GM19351 (cell line): ENCODE measurements around the gene FAM98C.
"Not testable (repeated sequence)": the region's sequence is repeated elsewhere in the genome, so short reads cannot be mapped to it uniquely, and the experiment has no call there.

ENCODE experiments used
- ATAC-seq: cut with Tn5 transposase; IDR thresholded peaks from one replicate; pipeline ENCODE4 v1.9.1; 2021; ENCODE audit warnings: mild to moderate bottlenecking, moderate library complexity; ENCODE audit not compliant: unreplicated experiment

The FAM98C gene

DNA sequence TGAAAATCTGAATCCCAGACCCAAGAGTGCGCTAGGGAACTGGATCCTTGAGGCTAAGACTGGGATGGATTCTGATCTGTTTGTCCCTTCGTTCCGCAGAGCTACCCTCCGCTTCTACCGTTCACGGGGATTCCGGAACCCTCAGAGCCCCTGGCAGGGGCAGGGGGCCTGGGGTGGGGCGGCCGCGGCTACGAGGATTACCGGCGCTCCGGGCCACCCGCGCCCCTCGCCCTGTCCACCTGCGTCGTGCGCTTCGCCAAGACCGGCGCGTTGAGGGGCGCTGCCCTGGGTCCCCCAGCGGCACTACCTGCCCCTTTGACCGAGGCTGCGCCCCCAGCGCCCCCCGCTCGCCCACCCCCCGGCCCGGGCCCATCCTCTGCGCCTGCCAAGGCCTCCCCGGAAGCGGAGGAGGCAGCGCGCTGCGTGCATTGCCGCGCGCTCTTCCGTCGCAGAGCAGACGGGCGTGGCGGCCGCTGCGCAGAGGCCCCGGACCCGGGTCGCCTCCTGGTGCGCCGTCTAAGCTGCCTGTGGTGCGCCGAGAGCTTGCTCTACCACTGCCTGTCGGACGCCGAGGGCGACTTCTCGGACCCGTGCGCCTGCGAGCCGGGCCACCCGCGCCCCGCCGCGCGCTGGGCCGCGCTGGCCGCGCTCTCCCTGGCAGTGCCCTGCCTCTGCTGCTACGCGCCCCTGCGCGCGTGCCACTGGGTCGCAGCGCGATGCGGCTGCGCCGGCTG, 7.3 kb upstream of the FAM98C start:
- no peak for ATAC-seq

- no peak for ATAC-seq
Measured at GRCh38 chr19:38399081-38399480, 3.8 kb upstream of the FAM98C start.

DNA sequence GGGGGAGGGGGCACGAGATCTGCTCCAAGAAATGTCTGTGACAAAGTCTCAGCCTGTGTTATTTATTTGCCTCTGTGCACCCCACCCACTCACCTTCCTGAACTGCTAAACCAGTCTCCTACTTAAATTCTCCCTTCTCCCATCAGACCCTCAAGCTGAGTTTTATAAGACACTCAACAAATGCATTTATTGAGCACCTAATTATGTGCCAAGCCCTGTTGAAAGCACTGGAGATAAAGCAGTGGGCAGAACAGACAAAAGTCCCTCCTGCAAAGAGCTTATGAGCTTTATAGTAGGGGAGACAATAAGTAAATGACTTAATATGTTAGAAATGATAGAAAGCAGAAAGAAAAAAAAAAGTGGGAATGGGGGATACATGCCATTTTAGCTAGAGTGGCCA, 3.4 kb upstream of the FAM98C start:
- no peak for ATAC-seq

- ATAC-seq, result no peak
Measured at GRCh38 chr19:38400361-38400760, 2.5 kb upstream of the FAM98C start.

DNA sequence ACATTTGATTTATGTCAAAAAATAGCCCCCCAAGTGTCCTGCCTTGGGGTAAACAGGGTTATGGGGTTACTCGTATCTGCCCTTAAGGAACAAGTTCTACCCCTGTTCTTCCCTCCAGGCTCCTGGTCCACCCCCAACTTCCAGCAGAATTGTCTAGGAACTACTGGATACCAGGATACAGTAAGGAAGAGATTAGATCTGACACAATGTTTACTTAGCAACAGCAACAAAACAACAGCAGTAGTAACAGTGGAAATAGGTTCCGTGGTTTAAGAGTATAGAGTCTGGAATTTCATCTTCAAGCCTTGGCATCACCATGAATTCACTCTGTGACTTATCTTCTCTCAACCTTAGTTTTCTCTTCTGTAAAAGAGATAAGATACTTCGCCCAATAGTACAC, 1.7 kb upstream of the FAM98C start:
- ATAC-seq, result no peak

DNA sequence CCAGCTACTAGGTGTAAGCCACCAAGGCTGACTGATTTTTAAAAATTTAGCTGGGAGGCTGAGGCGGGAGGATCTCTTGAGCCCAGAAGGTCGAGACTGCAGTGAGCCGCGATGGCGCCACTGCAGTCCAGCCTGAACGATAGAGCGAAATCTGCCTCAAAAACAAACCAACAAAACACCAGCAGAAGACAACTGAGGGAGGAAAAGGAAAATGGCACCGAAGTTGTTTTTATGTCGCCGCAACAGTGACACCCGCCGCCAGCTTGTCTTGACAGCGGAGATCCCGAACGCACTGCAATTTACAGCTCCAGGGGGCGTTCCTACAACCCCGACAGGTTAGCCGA, 298 bp upstream of the FAM98C start:
- no peak for ATAC-seq

- no peak for ATAC-seq
Measured at GRCh38 chr19:38404858-38405257, 2.0 kb downstream of the FAM98C start.

- no peak for ATAC-seq
Measured at GRCh38 chr19:38405276-38405675, 2.4 kb downstream of the FAM98C start.

GRCh38 chr19:38409631-38410133, 6.8 kb downstream of the FAM98C start:
- no peak for ATAC-seq

DNA sequence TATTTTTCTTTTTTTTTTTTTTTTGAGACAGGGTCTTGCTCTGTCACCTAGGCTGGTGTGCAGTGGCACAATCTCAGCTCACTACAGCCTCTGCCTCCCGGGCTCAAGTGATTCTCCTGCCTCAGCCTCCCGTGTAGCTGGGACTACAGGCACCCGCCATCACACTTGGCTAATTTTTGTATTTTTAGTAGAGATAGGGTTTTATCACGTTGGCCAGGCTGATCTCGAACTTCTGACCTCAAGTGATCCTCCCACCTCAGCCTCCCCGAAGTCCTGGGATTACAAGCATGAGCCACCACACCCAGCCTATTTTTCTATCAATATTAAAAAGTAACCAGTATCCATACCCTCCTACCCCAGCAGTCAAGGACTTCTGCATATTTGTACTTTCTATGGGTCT, 7.5 kb downstream of the FAM98C start:
- not testable (repeated sequence) for ATAC-seq

DNA sequence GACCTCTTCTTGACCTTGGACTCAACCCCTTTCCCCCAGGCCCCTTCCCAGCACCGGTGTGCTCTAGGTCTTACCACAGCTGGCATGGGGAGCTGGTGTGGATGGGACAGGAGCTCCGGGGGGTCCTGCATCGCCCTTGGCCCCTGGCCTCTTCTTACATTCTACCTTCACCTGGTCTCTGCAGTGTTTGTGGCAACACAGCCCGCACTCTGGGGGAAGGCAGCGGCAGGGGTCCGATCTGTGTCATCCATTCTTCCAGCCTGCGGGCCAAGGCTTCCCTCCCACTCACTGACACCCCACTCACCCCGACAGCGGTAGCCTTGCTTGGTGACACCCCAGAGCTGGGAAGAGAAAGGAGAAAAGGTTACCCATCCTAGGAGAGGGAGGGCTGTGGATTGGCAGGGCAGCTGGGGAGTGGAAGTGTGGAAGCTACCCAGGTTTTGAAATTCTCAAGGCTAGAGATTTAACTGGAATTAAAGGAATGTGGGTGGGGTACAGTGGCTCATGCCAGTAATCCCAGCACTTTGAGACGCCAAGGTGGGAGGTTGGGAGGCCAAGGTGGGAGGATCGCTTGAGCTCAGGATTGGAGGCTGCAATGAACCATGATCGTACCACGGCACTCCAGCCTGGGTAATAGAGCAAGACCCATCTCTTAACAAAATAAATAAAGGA, 8.3 kb downstream of the FAM98C start:
- no peak for ATAC-seq

GRCh38 chr19:38411898-38412297, 9.0 kb downstream of the FAM98C start:
- ATAC-seq, result not testable (repeated sequence)

- ATAC-seq, result no peak
Measured at GRCh38 chr19:38412491-38412890, 9.6 kb downstream of the FAM98C start.

DNA sequence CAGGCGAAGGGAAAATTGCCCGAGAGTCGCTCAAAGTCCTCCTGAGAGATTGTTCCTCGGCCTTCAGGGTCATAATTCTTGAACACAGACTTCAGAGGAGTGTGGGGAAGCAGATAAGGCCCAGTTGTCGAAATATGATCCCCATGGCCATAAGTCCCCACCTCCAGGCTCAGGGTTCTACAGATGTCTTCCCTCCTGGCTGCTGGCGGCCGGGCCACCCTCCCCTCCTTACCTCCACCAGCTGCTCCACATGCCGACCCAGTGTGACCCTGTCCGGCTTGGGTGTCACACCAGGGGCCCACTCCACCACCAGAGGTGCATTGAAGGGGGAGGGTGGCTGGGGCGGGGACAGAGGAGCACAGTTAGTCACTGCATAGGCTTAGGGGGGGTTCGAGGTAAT, 10.1 kb downstream of the FAM98C start:
- no peak for ATAC-seq

DNA sequence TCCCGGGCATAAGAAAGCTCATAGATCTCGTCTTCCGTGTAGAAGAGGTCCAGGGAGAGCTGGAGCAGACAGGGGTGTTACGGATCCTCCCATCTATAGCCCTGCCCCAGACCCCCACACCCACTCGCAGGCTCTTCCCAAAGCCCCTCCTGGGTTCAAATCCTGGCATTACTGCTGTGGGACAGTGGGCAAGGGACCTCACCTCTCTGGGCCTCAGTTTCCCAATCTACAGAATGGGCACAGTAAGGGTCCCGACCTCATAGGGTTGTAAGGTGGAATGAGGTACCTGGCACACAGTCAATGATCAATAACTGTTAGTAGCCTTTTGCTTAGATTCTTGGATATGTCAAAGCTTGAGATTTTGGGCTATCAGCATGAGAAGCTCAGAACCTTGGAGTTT, 10.5 kb downstream of the FAM98C start:
- no peak for ATAC-seq

GRCh38 chr19:38417146-38417543, 14.3 kb downstream of the FAM98C start:
- no peak for ATAC-seq

DNA sequence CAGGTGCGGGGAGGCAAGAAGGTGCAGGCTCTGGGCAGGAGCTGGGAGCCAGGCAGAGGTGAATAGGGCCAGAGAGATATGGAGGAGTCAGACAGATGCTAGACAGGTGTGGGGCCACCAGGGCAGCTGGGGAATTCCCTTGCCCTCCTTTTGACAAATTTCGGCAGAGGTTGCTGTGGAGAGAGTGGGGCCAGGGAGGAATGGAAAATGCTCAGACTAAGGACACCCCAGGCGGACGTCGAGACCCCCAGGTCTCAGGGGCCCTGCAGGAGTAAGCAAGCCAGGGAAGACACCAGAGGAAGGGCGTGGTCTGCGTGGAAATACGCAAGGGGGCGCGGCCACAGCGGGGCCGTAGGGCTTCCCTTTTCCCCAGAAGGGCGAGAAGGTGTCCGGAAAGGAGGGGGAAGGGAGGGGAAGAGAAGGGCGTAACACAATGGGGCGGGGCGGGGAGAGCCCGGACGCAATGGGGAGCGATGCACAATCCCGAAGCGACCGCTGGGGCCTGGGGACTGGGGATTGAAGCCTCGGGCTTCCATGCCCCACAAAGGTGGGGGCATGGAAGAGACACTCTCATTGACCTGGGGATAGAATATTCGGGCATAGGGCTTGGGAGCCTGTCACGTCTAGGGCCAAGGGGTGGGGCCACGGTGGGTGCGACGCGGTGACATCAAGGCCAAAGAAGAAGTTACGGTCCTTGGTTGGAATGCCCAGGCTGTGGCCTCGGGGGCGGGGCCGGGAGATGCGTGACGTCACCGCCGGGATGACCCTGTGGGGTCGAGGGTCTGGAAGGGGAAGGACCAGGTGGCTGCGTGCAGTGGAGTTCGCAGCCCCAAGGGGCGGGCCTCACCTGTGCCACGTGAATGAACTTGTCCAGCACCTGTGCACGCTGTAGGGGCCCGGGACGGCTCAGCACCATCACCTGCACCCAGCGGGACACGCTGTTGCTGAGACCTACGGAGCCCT, 14.9 kb downstream of the FAM98C start:
- no peak for ATAC-seq

- no peak for ATAC-seq
Measured at GRCh38 chr19:38420935-38421334, 18.0 kb downstream of the FAM98C start.

DNA sequence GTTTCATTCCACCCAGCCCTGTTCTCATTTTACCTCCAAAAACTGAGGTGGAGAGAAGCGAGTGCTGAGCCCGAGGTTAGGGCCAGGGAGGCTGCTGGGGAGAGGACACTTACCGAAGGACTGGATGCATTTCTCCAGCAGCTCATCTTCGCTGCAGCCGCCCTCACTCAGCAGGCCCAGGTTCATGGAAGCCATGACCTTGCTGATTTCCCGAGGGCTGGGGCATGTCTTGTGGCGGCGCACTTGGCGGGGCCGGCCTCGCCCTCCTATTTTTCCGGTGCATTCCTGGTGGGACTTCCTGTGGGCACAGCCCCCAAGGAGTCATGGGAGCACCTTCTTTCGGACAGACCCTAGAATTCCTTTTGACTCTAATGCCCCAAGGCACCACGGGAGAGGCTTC, 19.0 kb downstream of the FAM98C start:
- ATAC-seq, result no peak

DNA sequence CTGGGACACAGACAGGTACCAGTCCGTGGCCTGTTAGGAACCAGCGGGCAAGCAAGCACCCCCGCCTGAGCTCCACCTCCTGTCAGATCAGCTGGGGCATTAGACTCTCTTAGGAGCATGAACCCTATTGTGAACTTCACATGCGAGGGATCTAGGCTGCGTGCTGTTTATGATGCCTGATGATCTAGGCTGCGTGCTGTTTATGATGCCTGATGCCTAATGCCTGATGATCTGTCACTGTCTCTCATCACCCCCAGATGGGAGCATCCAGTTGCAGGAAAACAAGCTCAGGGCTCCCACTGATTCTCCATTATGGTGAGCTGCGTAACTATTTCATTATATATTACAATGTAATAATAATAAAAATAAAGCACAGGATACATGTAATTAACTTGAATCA, 19.5 kb downstream of the FAM98C start:
- no peak for ATAC-seq

- no peak for ATAC-seq
Measured at GRCh38 chr19:38424272-38424671, 21.4 kb downstream of the FAM98C start.
